PC-9 (cell line): ENCODE data around the gene PDZD7. TPM values are rescaled to one million over a fixed set of nuclear protein-coding genes. Genes with fewer than 3 reads are reported as not detected.

Source experiments
- BruUV-seq: library from RNA; stranded (reverse); fragments of 400-500 nt; replicated peaks from 2 replicates; lab custom pipeline; 2021; lab: Mats Ljungman, UMichigan
- CTCF ChIA-PET: fragments of 300-600 bp; sonication (Branson Sonifier 250); formaldehyde crosslinking; loops from one replicate; lab custom pipeline; 2022; ENCODE audit warnings: antibody characterized with exemption; lab: Charles Lee
- POLR2A ChIA-PET: fragments of 300-600 bp; sonication (Branson Sonifier 250); formaldehyde crosslinking; loops from one replicate; lab custom pipeline; 2022; ENCODE audit warnings: antibody characterized with exemption; ENCODE audit not compliant: unreplicated experiment; lab: Charles Lee
- DNase-seq, 2 experiments: peaks; one replicate each; pipeline versions ENCODE4 v3.0.0 to v3.0.0-alpha.2; 2015 to 2022; ENCODE audit warnings: mixed read lengths in 1 of 2
- H2AFZ ChIP-seq: fragments of 200-600 bp; sonication (generic); 2 replicates; pipeline ENCODE4 v1.8.1; 2017; ENCODE audit warnings: antibody characterized with exemption
- H3F3A ChIP-seq: fragments of 200-600 bp; sonication (generic); 2 replicates; pipeline ENCODE4 v1.8.1; 2017; ENCODE audit warnings: antibody characterized with exemption, mild to moderate bottlenecking, low read depth; ENCODE audit not compliant: insufficient read depth
- H3K27ac ChIP-seq: fragments of 200-600 bp; sonication (generic); 2 replicates; pipeline ENCODE4 v1.6.1; 2016; ENCODE audit warnings: mixed run types
- H3K27me3 ChIP-seq: fragments of 200-600 bp; sonication (generic); 2 replicates; pipeline ENCODE4 v1.6.1; 2016; ENCODE audit warnings: low read depth, mixed run types; ENCODE audit not compliant: insufficient read depth
- H3K36me3 ChIP-seq: fragments of 200-600 bp; sonication (generic); 2 replicates; pipeline ENCODE4 v1.6.1; 2016; ENCODE audit warnings: low read depth, mixed run types
- H3K4me1 ChIP-seq: fragments of 200-600 bp; sonication (generic); replicated peaks from 2 replicates; pipeline ENCODE4 v1.6.1; 2016; ENCODE audit warnings: mixed run types; ENCODE audit not compliant: insufficient read depth
- H3K4me2 ChIP-seq: fragments of 200-600 bp; sonication (generic); 2 replicates; pipeline ENCODE4 v1.6.1; 2017; ENCODE audit warnings: mixed run types
- H3K4me3 ChIP-seq: fragments of 200-600 bp; sonication (generic); 2 replicates; pipeline ENCODE4 v1.6.1; 2016; ENCODE audit warnings: mixed run types
- H3K79me2 ChIP-seq: fragments of 200-600 bp; sonication (generic); 2 replicates; pipeline ENCODE4 v1.6.1; 2017; ENCODE audit warnings: low read depth, mixed run types
- H3K9me2 ChIP-seq: fragments of 200-600 bp; sonication (generic); 2 replicates; pipeline ENCODE4 v1.8.1; 2017; ENCODE audit warnings: mild to moderate bottlenecking; ENCODE audit not compliant: insufficient read depth
- H3K9me3 ChIP-seq: fragments of 200-600 bp; sonication (generic); 2 replicates; pipeline ENCODE4 v1.8.1; 2016; ENCODE audit warnings: low read depth; ENCODE audit not compliant: insufficient read depth
- H4K20me1 ChIP-seq: fragments of 200-600 bp; sonication (generic); 2 replicates; pipeline ENCODE4 v1.8.1; 2017; ENCODE audit not compliant: insufficient read depth
- EZH2 ChIP-seq: fragments of 200-600 bp; sonication (generic); IDR thresholded peaks from 2 replicates; pipeline ENCODE4 v1.8.0; 2017; ENCODE audit warnings: antibody characterized with exemption, low read depth
- intact Hi-C: fragments of 100-400 bp; cut with micrococcal nuclease; formaldehyde crosslinking; loops from one replicate; pipeline ENCODE4 v1.10.0; 2022; ENCODE audit not compliant: unreplicated experiment
- total RNA-seq: library from RNA; stranded (reverse); gene quantifications from 2 replicates; pipeline ENCODE4 v1.2.3, GENCODE V29; 2021
- TF ChIP-seq, protein P1 (sequence below): fragments of 200-600 bp; sonication (generic); conservative IDR thresholded peaks from 2 replicates; pipeline ENCODE4 v1.6.1; 2017; ENCODE audit warnings: mixed run types, antibody characterized with exemption, mild to moderate bottlenecking, moderate library complexity

PDZD7 gene
- total RNA-seq, 1 experiment from 2014 or later, result 2.8 TPM

DNA sequence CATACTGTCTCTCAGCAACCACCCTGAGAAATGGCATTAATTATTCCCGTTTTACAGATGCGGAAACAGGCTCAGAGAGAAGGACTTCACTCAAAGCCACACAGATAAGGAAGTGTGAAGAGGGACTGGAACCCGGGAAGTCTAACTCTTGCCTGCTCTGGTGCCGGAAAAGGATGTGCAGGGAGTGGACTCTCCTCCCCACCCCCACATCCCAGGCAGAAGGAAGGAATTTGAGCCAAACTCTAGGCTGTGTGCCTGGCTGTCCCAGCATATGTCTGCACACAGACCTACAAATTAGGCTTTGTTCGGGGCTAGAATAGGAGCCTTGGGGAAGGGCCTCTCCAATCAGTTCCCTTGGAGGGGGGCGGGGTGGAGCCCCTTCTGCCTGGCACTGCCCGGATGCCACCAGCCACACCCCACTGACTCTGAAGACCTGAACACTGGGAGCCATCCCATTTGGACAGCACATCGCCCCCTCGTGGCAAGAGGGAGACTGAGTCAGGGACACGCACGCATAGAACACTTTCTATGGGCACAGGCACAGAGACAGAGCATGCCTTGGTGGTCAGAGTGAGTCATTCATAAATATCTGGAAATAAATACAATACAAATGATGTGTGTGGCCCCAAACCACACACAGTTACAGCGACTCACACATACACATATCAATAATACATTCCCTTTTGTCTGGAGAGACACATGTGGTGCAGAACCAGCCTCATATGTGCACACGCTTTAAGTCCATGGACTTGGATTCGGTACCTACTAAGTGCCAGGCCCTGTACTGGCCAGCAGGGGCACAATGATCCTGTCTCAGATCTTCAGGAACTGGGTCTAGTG lies 18.2 kb downstream of the PDZD7 start:
- H3K4me3 ChIP-seq, result no peak overlapping the region
- H3F3A ChIP-seq, result peaks cover 13% of the 10 kb centered on the region; the same call in 1 of the 2 replicates

DNA sequence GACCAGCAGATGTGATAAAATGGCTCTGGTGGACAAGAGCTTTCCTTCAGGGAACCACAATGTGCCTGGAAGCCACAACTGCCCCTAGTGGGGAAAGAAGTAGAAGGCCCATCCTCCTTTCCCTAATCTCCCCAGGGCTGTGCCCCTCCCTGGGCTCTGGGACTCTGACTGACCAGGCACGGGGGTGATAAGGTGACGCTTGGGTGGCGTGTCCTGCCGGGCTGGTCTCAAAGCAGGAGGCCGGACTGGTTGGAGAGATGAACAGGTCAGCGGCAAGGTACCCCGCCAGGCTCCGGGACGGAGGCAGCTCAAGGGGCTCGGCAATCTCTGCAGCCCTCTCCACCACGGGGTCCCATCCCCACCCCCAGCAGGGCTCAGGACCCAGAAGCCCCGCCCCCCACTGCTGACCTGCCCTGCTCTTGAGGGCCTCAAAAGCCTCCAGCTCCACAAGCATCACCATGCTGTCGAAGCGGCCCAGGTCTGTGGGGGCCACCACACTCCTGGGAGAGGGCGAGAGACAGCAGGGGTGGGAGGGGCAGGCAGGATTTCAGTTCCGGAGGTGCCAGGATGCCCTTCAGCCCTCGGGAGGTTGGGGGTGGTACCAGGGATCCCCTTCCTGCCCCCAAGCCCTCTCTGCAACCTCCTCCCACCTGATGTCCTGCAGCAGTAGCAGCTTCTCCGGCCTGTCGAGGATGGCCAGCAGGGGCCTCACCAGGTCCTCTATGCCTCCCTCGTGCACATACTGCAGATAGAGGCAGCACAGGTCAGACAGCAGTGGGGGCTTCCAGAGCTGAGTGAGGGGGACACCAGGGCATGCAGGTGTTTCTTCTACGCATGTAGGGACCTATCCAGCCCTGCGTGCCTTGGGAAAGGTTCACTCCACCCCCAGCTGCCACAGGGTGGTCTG lies 19.2 kb downstream of the PDZD7 start:
- Histone ChIP-seq H3K9me3 (no peaks in the 10 kb centered on the region), H4K20me1 (no peaks in the 10 kb centered on the region), H3K27ac (no peak overlapping the region), H3K9me2 (no peaks in the 10 kb centered on the region), H3K27me3 (no peaks in the 10 kb centered on the region), H3K4me2 (no peak overlapping the region), H3K79me2 (no peaks in the 10 kb centered on the region), H3K4me3 (no peak overlapping the region), H3K36me3 (no peaks in the 10 kb centered on the region), H3F3A (peaks cover 13% of the 10 kb centered on the region; the same call in 1 of the 2 replicates), H3K4me1 (peaks cover 5% of the 10 kb centered on the region), H2AFZ (no peak overlapping the region)
- BruUV-seq, result no TSS peak
- intact Hi-C loops, result loop anchor here (5.0 to 10.0 kb wide), 3 partner anchors 124 to 577 kb away; no protein-coding TSS in a partner anchor
- TF ChIP-seq EZH2, result no peak
- TF ChIP-seq, protein P1, sequence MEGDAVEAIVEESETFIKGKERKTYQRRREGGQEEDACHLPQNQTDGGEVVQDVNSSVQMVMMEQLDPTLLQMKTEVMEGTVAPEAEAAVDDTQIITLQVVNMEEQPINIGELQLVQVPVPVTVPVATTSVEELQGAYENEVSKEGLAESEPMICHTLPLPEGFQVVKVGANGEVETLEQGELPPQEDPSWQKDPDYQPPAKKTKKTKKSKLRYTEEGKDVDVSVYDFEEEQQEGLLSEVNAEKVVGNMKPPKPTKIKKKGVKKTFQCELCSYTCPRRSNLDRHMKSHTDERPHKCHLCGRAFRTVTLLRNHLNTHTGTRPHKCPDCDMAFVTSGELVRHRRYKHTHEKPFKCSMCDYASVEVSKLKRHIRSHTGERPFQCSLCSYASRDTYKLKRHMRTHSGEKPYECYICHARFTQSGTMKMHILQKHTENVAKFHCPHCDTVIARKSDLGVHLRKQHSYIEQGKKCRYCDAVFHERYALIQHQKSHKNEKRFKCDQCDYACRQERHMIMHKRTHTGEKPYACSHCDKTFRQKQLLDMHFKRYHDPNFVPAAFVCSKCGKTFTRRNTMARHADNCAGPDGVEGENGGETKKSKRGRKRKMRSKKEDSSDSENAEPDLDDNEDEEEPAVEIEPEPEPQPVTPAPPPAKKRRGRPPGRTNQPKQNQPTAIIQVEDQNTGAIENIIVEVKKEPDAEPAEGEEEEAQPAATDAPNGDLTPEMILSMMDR, result no peak
- DNase-seq, result no peak
- POLR2A ChIA-PET, result interaction anchor here (0.6 to 1.0 kb wide), 2 partner anchors 13 to 19 kb away, joined by 5 to 9 read pairs; partner anchors contain the start of genes PDZD7 and SFXN3
- CTCF ChIA-PET, result interaction anchor here (1.1 kb wide), 1 partner anchor 13 kb away, joined by 3 read pairs; no protein-coding TSS in a partner anchor

More for the DNA sequence above, 18.2 kb downstream of the PDZD7 start:
- no peaks in the 10 kb centered on the region for H3K79me2 ChIP-seq
- TF ChIP-seq EZH2, result no peak
- TF ChIP-seq, protein P1, result peak; percentile 78
- no peak overlapping the region for H3K27ac ChIP-seq
- no peaks in the 10 kb centered on the region for H3K36me3 ChIP-seq
- H3K9me3 ChIP-seq, result no peaks in the 10 kb centered on the region
- BruUV-seq, result no TSS peak
- POLR2A ChIA-PET, result no interaction called here
- H3K27me3 ChIP-seq, result no peaks in the 10 kb centered on the region
- H2AFZ ChIP-seq, result no peak overlapping the region
- 0 out of 2 replicates have a peak overlapping the region, but pooled peaks have one; percentile 6 for H3K4me2 ChIP-seq
- H3K4me1 ChIP-seq, result peaks cover 5% of the 10 kb centered on the region
- DNase-seq, result peak; percentile 67 to 76
- no peaks in the 10 kb centered on the region for H3K9me2 ChIP-seq
- H4K20me1 ChIP-seq, result no peaks in the 10 kb centered on the region
- intact Hi-C loops, result loop anchor here (1.0 to 10.0 kb wide), 4 partner anchors 11 to 578 kb away; no protein-coding TSS in a partner anchor
- CTCF ChIA-PET, result no interaction called here

DNA sequence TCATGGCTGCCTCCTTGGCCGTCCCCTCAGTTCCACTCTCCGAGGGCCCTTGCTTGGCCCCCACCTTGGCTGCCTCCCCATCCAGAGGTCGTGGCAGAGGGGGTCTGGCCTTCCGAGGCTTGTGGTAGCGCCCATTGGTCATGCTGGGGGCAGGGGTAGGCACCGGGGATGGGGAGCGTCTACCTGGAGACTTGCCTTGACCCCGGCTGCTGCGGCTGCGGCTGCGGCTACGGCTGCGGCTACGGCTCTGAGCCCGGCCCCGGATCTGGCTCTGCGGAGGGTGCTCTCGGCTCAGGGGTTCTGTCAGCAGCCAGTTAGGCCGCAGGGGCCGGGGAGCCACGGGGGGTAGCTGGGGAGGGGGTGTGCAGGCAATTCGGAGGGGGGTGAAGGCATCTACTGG lies 20.6 kb downstream of the PDZD7 start:
- POLR2A ChIA-PET, result no interaction called here
- Histone ChIP-seq H4K20me1 (no peaks in the 10 kb centered on the region), H3K36me3 (no peaks in the 10 kb centered on the region), H3K4me3 (no peak overlapping the region), H3F3A (peaks cover 13% of the 10 kb centered on the region; the same call in 1 of the 2 replicates), H3K9me3 (no peaks in the 10 kb centered on the region), H2AFZ (no peak overlapping the region), H3K27ac (no peak overlapping the region), H3K9me2 (no peaks in the 10 kb centered on the region), H3K79me2 (no peaks in the 10 kb centered on the region), H3K27me3 (no peaks in the 10 kb centered on the region), H3K4me1 (peaks cover 5% of the 10 kb centered on the region), H3K4me2 (no peak overlapping the region)
- CTCF ChIA-PET, result no interaction called here
- DNase-seq, result no peak
- no peak for TF ChIP-seq EZH2
- TF ChIP-seq, protein P1, result no peak
- no TSS peak for BruUV-seq
- intact Hi-C loops, result loop anchor here (5.0 to 10.0 kb wide), 3 partner anchors 123 to 576 kb away; no protein-coding TSS in a partner anchor
